HepG2 (cell line): ENCODE results near the gene SIX5. TPM values are rescaled to one million over a fixed set of nuclear protein-coding genes. Genes with fewer than 3 reads are reported as not detected.

Experiments
- ARNT2 ChIP-seq: sonication (generic); formaldehyde crosslinking; IDR thresholded peaks from 2 replicates; pipeline ENCODE4 v1.8.0; 2022; ENCODE audit warnings: mild to moderate bottlenecking, low read depth, missing genetic modification reagents, moderate library complexity
- CHD4 ChIP-seq: fragments of 200-600 bp; sonication (generic); IDR thresholded peaks from 2 replicates; pipeline ENCODE4 v1.7.0; 2017; ENCODE audit warnings: mild to moderate bottlenecking, low read length, borderline replicate concordance
- GABPA ChIP-seq, 2 experiments: IDR thresholded peaks; 2 replicates each; pipeline ENCODE4 v1.6.1; 2011 to 2016; ENCODE audit warnings: low read depth in 2 of 2, low read length in 1 of 2, missing biosample characterization in 1 of 2, missing genetic modification characterization in 1 of 2
- KAT8 ChIP-seq: IDR thresholded peaks from 2 replicates; pipeline ENCODE4 v1.6.1; 2016; ENCODE audit warnings: missing genetic modification reagents, missing compliant biosample characterization
- LCORL ChIP-seq, 2 experiments: fragments of 450-650 bp in 1 of 2; sonication (generic) in 1 of 2; formaldehyde crosslinking in 1 of 2; IDR thresholded peaks; 2 replicates each; pipeline versions ENCODE4 v1.5.0 to v1.6.1; 2017 to 2020; ENCODE audit warnings: antibody characterized with exemption in 1 of 2, missing genetic modification reagents in 1 of 2
- MED1 ChIP-seq: sonication (generic); formaldehyde crosslinking; IDR thresholded peaks from 2 replicates; pipeline ENCODE4 v1.4.0; 2020; ENCODE audit warnings: missing genetic modification reagents
- MNT ChIP-seq: fragments of 450-650 bp; IDR thresholded peaks from 2 replicates; pipeline ENCODE4 v1.6.1; 2016
- NR2F6 ChIP-seq, 2 experiments: IDR thresholded peaks; 2 replicates each; pipeline ENCODE4 v1.6.1; 2016; ENCODE audit warnings: antibody characterized with exemption in 1 of 2, mild to moderate bottlenecking in 1 of 2
- PREB ChIP-seq: sonication (generic); formaldehyde crosslinking; IDR thresholded peaks from 2 replicates; pipeline ENCODE4 v1.4.0; 2020; ENCODE audit warnings: missing genetic modification reagents
- RFXAP ChIP-seq: sonication (generic); formaldehyde crosslinking; IDR thresholded peaks from 2 replicates; pipeline ENCODE4 v1.4.0; 2020; ENCODE audit warnings: missing genetic modification reagents, borderline replicate concordance
- ZBED4 ChIP-seq: sonication (generic); formaldehyde crosslinking; IDR thresholded peaks from 2 replicates; pipeline ENCODE4 v1.4.0; 2020; ENCODE audit warnings: missing genetic modification reagents, borderline replicate concordance
- ZFP91 ChIP-seq: sonication (generic); formaldehyde crosslinking; IDR thresholded peaks from 2 replicates; pipeline ENCODE4 v1.9.0; 2022; ENCODE audit warnings: missing genetic modification reagents, mild to moderate bottlenecking, borderline replicate concordance
- ZNF224 ChIP-seq: sonication (generic); formaldehyde crosslinking; IDR thresholded peaks from 2 replicates; pipeline ENCODE4 v1.5.0; 2020; ENCODE audit warnings: mild to moderate bottlenecking, missing genetic modification reagents
- ZNF331 ChIP-seq: sonication (generic); formaldehyde crosslinking; IDR thresholded peaks from 2 replicates; pipeline ENCODE4 v1.4.0; 2020; ENCODE audit warnings: missing genetic modification reagents
- ZNF362 ChIP-seq: sonication (generic); formaldehyde crosslinking; IDR thresholded peaks from 2 replicates; pipeline ENCODE4 v1.4.0; 2020; ENCODE audit warnings: missing genetic modification reagents, mild to moderate bottlenecking, borderline replicate concordance
- polyA plus RNA-seq, 8 experiments: library from polyadenylated mRNA; depleted of rRNA in 3 of 8; stranded (reverse) in 7 of 8; unstranded in 1 of 8; fragments of >200 nt; fragmentation: Illumina TruSeq in 4 of 8; extraction: Trizol in 4 of 8; gene quantifications; 2 replicates each; pipeline versions ENCODE4 v1.2.1 to v1.2.3, GENCODE V29; 2011 to 2016; ENCODE audit warnings: low read depth in 4 of 8, missing spikeins in 1 of 8, mixed read lengths in 1 of 8; ENCODE audit not compliant: insufficient read depth in 1 of 8
- total RNA-seq, 5 experiments: library from RNA; depleted of rRNA; stranded (reverse); fragments of >200 nt; fragmentation: Illumina TruSeq; extraction: Trizol; gene quantifications; 2 replicates each; pipeline ENCODE4 v1.2.3, GENCODE V29; 2016; ENCODE audit warnings: low read depth in 1 of 5

SIX5 gene
- total and polyA plus RNA-seq, 2 of the 13 experiments (the other 11 are each of a cell fraction or from before 2014, with no cell fraction given): 7.7 to 10.5 TPM

GRCh38 chr19:45817010-45817724 lies 48.1 kb upstream of the SIX5 start (continued):
- TF ChIP-seq ZNF362 (CRISPR knock-in tag) (peak; percentile 96), ZNF331 (CRISPR knock-in tag) (peak; percentile 70), RFXAP (CRISPR knock-in tag) (0 out of 2 replicates have a peak, but pooled peaks have one; percentile 30), PREB (CRISPR knock-in tag) (no peak), LCORL (IDR thresholded peaks at IDR 0.05) (no peak), LCORL (CRISPR knock-in tag; IDR thresholded peaks at IDR 0.05) (peak; percentile 72), ZFP91 (peak; percentile 75; the same call in 1 of the 2 replicates), NR2F6 (IDR thresholded peaks at IDR 0.05) (0 out of 2 replicates have a peak, but pooled peaks have one; percentile 21), NR2F6 (CRISPR knock-in tag; IDR thresholded peaks at IDR 0.05) (0 out of 2 replicates have a peak, but pooled peaks have one; percentile 43), ZBED4 (CRISPR knock-in tag) (peak; percentile 86), CHD4 (no peak), MED1 (CRISPR knock-in tag) (peak; percentile 57), ZNF224 (CRISPR knock-in tag) (0 out of 2 replicates have a peak, but pooled peaks have one; percentile 63), MNT (peak; percentile 46; the same call in 1 of the 2 replicates), ARNT2 (CRISPR knock-in tag) (0 out of 2 replicates have a peak, but pooled peaks have one; percentile 51), KAT8 (CRISPR knock-in tag) (0 out of 2 replicates have a peak, but pooled peaks have one; percentile 35), GABPA (IDR thresholded peaks at IDR 0.05; ENCODE audit: low read depth, low read length) (no peak), GABPA (CRISPR knock-in tag; IDR thresholded peaks at IDR 0.05; ENCODE audit: low read depth) (0 out of 2 replicates have a peak, but pooled peaks have one; percentile 18)
